Measurements from ENCODE around the gene MAP3K13. TPM values are rescaled to one million over a fixed set of nuclear protein-coding genes. Genes with fewer than 3 reads are reported as not detected.

Gene MAP3K13
- total RNA-seq, 1 donor from 2014 or later, result 21.6 TPM

- no peak for DNase-seq (ENCODE audit: low read depth)
- TF ChIP-seq EZH2 (IDR thresholded peaks at IDR 0.05; ENCODE audit: insufficient read depth, low read length) (no peak), CTCF (IDR thresholded peaks at IDR 0.05; ENCODE audit: insufficient read depth, low read depth, low read length) (no peak)
- Mint-ChIP-seq H3K4me3 (ENCODE audit: unreplicated experiment) (no peak overlapping the region), H3K27me3 (ENCODE audit: low read depth, unreplicated experiment) (peaks cover 8% of the 10 kb centered on the region), H3K9me3 (ENCODE audit: unreplicated experiment) (no peaks in the 10 kb centered on the region), H3K36me3 (ENCODE audit: low read depth, unreplicated experiment) (peaks cover 2% of the 10 kb centered on the region), H3K27ac (ENCODE audit: unreplicated experiment) (no peak overlapping the region), H3K4me1 (ENCODE audit: low read depth, unreplicated experiment) (no peaks in the 10 kb centered on the region)
- Histone ChIP-seq H3K4me1 (ENCODE audit: insufficient read depth, low read length) (no peaks in the 10 kb centered on the region), H3K4me3 (ENCODE audit: insufficient read depth, low read depth, low read length) (no peak overlapping the region), H3K9me3 (ENCODE audit: insufficient read depth, low read depth, low read length) (no peaks in the 10 kb centered on the region), H3K4me2 (ENCODE audit: low read length) (no peak overlapping the region), H3K9ac (ENCODE audit: low read length) (no peak overlapping the region), H2AFZ (ENCODE audit: low read depth, low read length) (no peak overlapping the region), H3K36me3 (ENCODE audit: insufficient read depth, low read length) (no peaks in the 10 kb centered on the region), H4K20me1 (ENCODE audit: insufficient read depth, low read length) (no peaks in the 10 kb centered on the region), H3K27me3 (ENCODE audit: insufficient read depth, low read length) (peaks cover 7% of the 10 kb centered on the region), H3K27ac (ENCODE audit: low read depth, low read length) (no peak overlapping the region), H3K79me2 (ENCODE audit: insufficient read depth, low read length) (no peaks in the 10 kb centered on the region)
- no peak for FAIRE-seq
Observed at GRCh38 chr3:185519021-185519420, 156.1 kb downstream of the MAP3K13 start.

- H3K9ac ChIP-seq (ENCODE audit: low read length), result no peak overlapping the region
- DNase-seq (ENCODE audit: low read depth), result no peak
- H3K79me2 ChIP-seq (ENCODE audit: insufficient read depth, low read length), result no peaks in the 10 kb centered on the region
- H3K4me3 ChIP-seq (ENCODE audit: insufficient read depth, low read depth, low read length), result no peak overlapping the region
- no peaks in the 10 kb centered on the region for H3K9me3 ChIP-seq (ENCODE audit: insufficient read depth, low read depth, low read length)
- H3K4me2 ChIP-seq (ENCODE audit: low read length), result no peak overlapping the region
- H3K36me3 Mint-ChIP-seq (ENCODE audit: low read depth, unreplicated experiment), result peaks cover 2% of the 10 kb centered on the region
- FAIRE-seq, result no peak
- no peaks in the 10 kb centered on the region for H4K20me1 ChIP-seq (ENCODE audit: insufficient read depth, low read length)
- H3K9me3 Mint-ChIP-seq (ENCODE audit: unreplicated experiment), result no peaks in the 10 kb centered on the region
- H3K36me3 ChIP-seq (ENCODE audit: insufficient read depth, low read length), result no peaks in the 10 kb centered on the region
- H3K4me1 Mint-ChIP-seq (ENCODE audit: low read depth, unreplicated experiment), result no peaks in the 10 kb centered on the region
- no peak overlapping the region for H3K4me3 Mint-ChIP-seq (ENCODE audit: unreplicated experiment)
- TF ChIP-seq CTCF (IDR thresholded peaks at IDR 0.05; ENCODE audit: insufficient read depth, low read depth, low read length) (no peak), EZH2 (IDR thresholded peaks at IDR 0.05; ENCODE audit: insufficient read depth, low read length) (no peak)
- H3K4me1 ChIP-seq (ENCODE audit: insufficient read depth, low read length), result no peaks in the 10 kb centered on the region
- H3K27me3 ChIP-seq (ENCODE audit: insufficient read depth, low read length), result peaks cover 11% of the 10 kb centered on the region
- H3K27ac Mint-ChIP-seq (ENCODE audit: unreplicated experiment), result no peak overlapping the region
- peaks cover 2% of the 10 kb centered on the region for H3K27me3 Mint-ChIP-seq (ENCODE audit: low read depth, unreplicated experiment)
- no peak overlapping the region for H2AFZ ChIP-seq (ENCODE audit: low read depth, low read length)
- no peak overlapping the region for H3K27ac ChIP-seq (ENCODE audit: low read depth, low read length)
Observed at GRCh38 chr3:185521349-185522138, 158.6 kb downstream of the MAP3K13 start.

- Histone ChIP-seq H3K9me3 (ENCODE audit: insufficient read depth, low read depth, low read length) (no peaks in the 10 kb centered on the region), H3K27me3 (ENCODE audit: insufficient read depth, low read length) (peaks cover 10% of the 10 kb centered on the region), H3K4me2 (ENCODE audit: low read length) (no peak overlapping the region), H4K20me1 (ENCODE audit: insufficient read depth, low read length) (no peaks in the 10 kb centered on the region), H3K79me2 (ENCODE audit: insufficient read depth, low read length) (no peaks in the 10 kb centered on the region), H2AFZ (ENCODE audit: low read depth, low read length) (no peak overlapping the region), H3K4me3 (ENCODE audit: insufficient read depth, low read depth, low read length) (no peak overlapping the region), H3K9ac (ENCODE audit: low read length) (no peak overlapping the region), H3K4me1 (ENCODE audit: insufficient read depth, low read length) (no peaks in the 10 kb centered on the region), H3K36me3 (ENCODE audit: insufficient read depth, low read length) (no peaks in the 10 kb centered on the region), H3K27ac (ENCODE audit: low read depth, low read length) (no peak overlapping the region)
- Mint-ChIP-seq H3K27ac (ENCODE audit: unreplicated experiment) (no peak overlapping the region), H3K4me1 (ENCODE audit: low read depth, unreplicated experiment) (no peaks in the 10 kb centered on the region), H3K9me3 (ENCODE audit: unreplicated experiment) (no peaks in the 10 kb centered on the region), H3K36me3 (ENCODE audit: low read depth, unreplicated experiment) (peaks cover 2% of the 10 kb centered on the region), H3K4me3 (ENCODE audit: unreplicated experiment) (no peak overlapping the region), H3K27me3 (ENCODE audit: low read depth, unreplicated experiment) (peaks cover 5% of the 10 kb centered on the region)
- TF ChIP-seq EZH2 (IDR thresholded peaks at IDR 0.05; ENCODE audit: insufficient read depth, low read length) (no peak), CTCF (IDR thresholded peaks at IDR 0.05; ENCODE audit: insufficient read depth, low read depth, low read length) (no peak)
- FAIRE-seq (no peak), DNase-seq (ENCODE audit: low read depth) (no peak)
Observed at GRCh38 chr3:185526349-185526951, 163.5 kb downstream of the MAP3K13 start.

Measured in astrocyte (in vitro differentiated cells and primary cell).